GM18867 (cell line): Measurements from ENCODE around the gene PARP3.
"Not testable (repeated sequence)": the region's sequence is repeated elsewhere in the genome, so short reads cannot be mapped to it uniquely, and the experiment has no call there.

Experiments
- ATAC-seq: cut with Tn5 transposase; IDR thresholded peaks from one replicate; pipeline ENCODE4 v1.9.1; 2021; ENCODE audit warnings: mild to moderate bottlenecking, moderate library complexity; ENCODE audit not compliant: unreplicated experiment

The PARP3 gene

GRCh38 chr3:51941798-51942602, at the start of gene PARP3, which contains the start of gene RRP9:
Gene PARP3, plus strand, starts transcription at chr3:51942363. Its CDS starts 993 bp downstream, at chr3:51943356.
Gene RRP9, minus strand, starts transcription at chr3:51941904. Its CDS starts 37 bp downstream, at chr3:51941867.
- peak; percentile 89 for ATAC-seq

GRCh38 chr3:51894391-51894790, 47.8 kb upstream of the PARP3 start:
- ATAC-seq: no peak

- ATAC-seq: no peak
Measured at GRCh38 chr3:51894939-51895338, 47.2 kb upstream of the PARP3 start.

GRCh38 chr3:51896607-51897305, 45.4 kb upstream of the PARP3 start:
- no peak for ATAC-seq

- no peak for ATAC-seq
Measured at GRCh38 chr3:51897391-51897790, 44.8 kb upstream of the PARP3 start.

- not testable (repeated sequence) for ATAC-seq
Measured at GRCh38 chr3:51900043-51900442, 42.1 kb upstream of the PARP3 start.

- not testable (repeated sequence) for ATAC-seq
Measured at GRCh38 chr3:51902361-51902760, 39.8 kb upstream of the PARP3 start.

- no peak for ATAC-seq
Measured at GRCh38 chr3:51904034-51904823, 37.9 kb upstream of the PARP3 start.

- ATAC-seq: no peak
Measured at GRCh38 chr3:51908026-51908425, 34.1 kb upstream of the PARP3 start.

- ATAC-seq: no peak
Measured at GRCh38 chr3:51916418-51916817, 25.7 kb upstream of the PARP3 start.

- ATAC-seq: no peak
Measured at GRCh38 chr3:51921081-51921578, 21.0 kb upstream of the PARP3 start.

GRCh38 chr3:51927061-51927977, 14.8 kb upstream of the PARP3 start:
- ATAC-seq: no peak

- no peak for ATAC-seq
Measured at GRCh38 chr3:51928438-51928837, 13.7 kb upstream of the PARP3 start.

GRCh38 chr3:51928981-51929380, 13.2 kb upstream of the PARP3 start:
- ATAC-seq: not testable (repeated sequence)

- ATAC-seq: no peak
Measured at GRCh38 chr3:51929420-51930003, 12.7 kb upstream of the PARP3 start.

- ATAC-seq: no peak
Measured at GRCh38 chr3:51930439-51930838, 11.7 kb upstream of the PARP3 start.

GRCh38 chr3:51931756-51932155, 10.4 kb upstream of the PARP3 start:
- no peak for ATAC-seq

GRCh38 chr3:51932471-51933370, 9.4 kb upstream of the PARP3 start:
- no peak for ATAC-seq
